Measurements from ENCODE around the gene METTL24.
"Not testable (repeated sequence)": the region's sequence is repeated elsewhere in the genome, so short reads cannot be mapped to it uniquely, and the experiment has no call there.

Gene METTL24

GRCh38 chr6:110315869-110316398 lies 42.2 kb downstream of the METTL24 start:
- DNase-seq (ENCODE audit: low read depth in 2 of 2) = no peak

DNA sequence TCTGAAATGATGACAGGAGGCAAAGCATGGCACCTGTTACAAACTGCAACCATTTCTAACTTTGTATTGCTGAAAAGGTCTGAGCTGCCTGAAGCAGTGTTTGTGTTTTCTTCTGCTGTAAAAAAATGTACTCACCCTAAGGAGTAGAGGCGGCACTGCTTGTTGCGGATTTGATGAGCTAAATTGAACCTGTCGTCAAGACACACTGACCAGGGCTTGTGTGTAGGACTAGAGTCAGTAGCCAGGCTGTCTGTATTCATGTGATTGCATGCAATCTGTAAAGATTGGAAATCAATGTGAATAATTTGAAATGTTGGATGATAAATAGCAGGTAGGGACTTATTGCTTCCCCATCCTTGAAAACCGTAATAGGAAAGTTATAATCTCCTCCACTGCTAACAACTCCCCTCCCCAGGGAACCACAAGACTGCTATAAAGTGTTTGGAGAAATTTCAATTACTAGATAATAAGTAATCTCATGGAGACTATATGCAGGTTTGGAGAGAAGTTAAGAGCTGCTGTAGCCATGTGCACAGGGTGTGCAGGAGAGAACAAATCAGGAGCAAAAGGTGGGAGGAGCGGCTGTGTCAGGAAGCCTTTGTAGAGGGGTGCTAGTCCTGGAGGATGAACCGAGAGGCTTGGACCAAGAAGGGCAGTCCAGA lies 42.8 kb downstream of the METTL24 start:
- no peak for DNase-seq (ENCODE audit: low read depth in 2 of 2)

GRCh38 chr6:110310861-110311446 lies 47.2 kb downstream of the METTL24 start:
- DNase-seq (ENCODE audit: low read depth in 2 of 2) = no peak

GRCh38 chr6:110309432-110309831 lies 48.7 kb downstream of the METTL24 start:
- DNase-seq (ENCODE audit: low read depth in 2 of 2) = not testable (repeated sequence)

DNA sequence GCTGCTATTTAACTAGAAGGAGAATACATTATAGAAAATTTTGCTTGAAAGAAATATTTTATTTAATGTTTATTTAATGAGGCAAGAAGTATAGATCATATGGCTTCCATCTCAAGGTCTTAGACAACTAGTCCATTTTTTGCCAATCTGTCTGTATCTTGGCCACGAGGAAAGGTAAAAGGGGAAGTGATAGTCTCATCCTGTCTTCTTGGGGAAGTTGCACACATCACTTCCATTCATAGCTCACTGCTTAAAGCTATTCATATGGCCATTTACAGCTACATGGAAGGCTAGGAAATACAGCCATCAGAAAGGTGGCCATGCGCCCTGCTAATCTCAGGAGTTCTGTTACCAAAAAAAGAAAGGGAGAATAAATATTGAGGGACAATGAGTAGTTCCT lies 50.8 kb downstream of the METTL24 start:
- DNase-seq (ENCODE audit: low read depth in 2 of 2) = no peak

GRCh38 chr6:110305832-110306231 lies 52.3 kb downstream of the METTL24 start:
- not testable (repeated sequence) for DNase-seq (ENCODE audit: low read depth in 2 of 2)

- DNase-seq (ENCODE audit: low read depth in 2 of 2) = not testable (repeated sequence)
Observed at GRCh38 chr6:110303692-110304091, 54.5 kb downstream of the METTL24 start.

GRCh38 chr6:110298916-110299315 lies 59.2 kb downstream of the METTL24 start:
- DNase-seq (ENCODE audit: low read depth in 2 of 2) = no peak

GRCh38 chr6:110298411-110298810 lies 59.7 kb downstream of the METTL24 start:
- no peak for DNase-seq (ENCODE audit: low read depth in 2 of 2)

- no peak for DNase-seq (ENCODE audit: low read depth in 2 of 2)
Observed at GRCh38 chr6:110296241-110297025, 61.7 kb downstream of the METTL24 start.

DNA sequence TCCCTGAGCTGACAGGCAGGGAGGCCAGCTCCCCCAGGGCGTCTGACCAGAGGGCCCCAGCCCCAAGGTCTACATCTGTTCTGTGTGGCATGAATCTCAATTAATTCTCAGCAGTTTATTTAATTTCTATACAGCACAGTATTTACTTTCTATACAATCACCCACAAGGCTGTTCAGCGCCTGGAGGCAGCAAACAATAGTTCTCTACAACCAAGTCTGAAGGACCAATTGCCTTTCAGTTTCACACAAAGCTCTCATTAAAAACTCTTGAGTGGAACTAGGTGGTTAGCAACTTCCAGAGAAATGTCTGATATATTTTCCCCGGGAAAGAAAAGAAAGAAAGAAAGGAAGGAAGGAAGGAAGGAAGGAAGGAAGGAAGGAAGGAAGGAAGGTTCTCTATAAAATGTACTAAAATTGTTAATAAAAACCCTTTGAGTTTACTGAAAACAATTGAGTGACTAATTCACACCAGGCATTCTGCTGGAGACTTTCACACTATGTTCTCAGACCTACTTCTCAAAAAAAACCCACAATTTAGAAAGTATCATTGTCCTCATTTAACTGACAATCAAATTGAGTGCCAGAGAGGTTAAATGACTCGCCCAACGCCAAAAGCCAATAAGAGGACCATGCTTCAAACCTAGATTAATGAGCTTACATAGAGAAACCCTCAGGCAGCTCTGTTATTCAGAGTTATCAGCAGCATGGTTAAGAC lies 62.5 kb downstream of the METTL24 start:
- DNase-seq (ENCODE audit: low read depth in 2 of 2) = no peak

- no peak for DNase-seq (ENCODE audit: low read depth in 2 of 2)
Observed at GRCh38 chr6:110287462-110288341, 70.4 kb downstream of the METTL24 start.

- no peak for DNase-seq (ENCODE audit: low read depth in 2 of 2)
Observed at GRCh38 chr6:110285306-110286060, 72.7 kb downstream of the METTL24 start.

DNA sequence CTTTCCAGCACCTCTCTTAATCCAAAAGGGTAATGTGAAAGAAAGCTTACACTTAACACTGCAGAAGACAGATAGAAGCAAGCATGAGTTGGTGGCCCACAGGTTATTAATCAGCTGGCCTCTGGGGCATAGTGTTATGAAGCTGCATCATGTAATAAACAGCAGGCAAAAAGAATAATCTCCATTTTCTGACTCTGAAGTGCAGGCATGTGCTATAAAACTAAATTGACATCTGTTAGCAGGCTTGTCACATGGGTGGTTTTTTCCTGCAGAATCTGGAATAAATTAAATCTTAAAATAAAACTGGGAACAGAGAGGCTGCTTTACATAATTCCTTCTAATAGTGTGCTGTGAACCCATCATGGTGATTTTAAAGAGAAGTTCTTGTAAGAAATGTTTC lies 73.3 kb downstream of the METTL24 start:
- DNase-seq (ENCODE audit: low read depth in 2 of 2) = no peak

DNA sequence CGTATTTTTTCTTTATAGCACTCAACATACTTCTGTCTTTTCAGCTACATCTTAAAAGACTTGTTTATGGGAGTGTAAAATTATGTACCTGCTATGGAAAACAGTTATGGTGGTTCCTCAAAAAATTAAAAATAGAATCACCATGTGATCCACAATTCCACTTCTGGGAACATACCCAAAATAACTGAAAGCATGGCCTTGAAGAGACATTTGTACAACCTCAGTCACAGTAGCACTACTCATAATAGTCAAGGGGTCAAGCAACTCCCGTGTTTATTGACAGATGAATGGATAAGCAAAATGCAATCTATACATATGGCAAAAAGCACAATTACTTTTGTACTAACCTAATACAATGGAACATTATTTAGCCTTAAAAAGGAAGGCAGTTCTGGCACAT lies 74.5 kb downstream of the METTL24 start:
- DNase-seq (ENCODE audit: low read depth in 2 of 2) = no peak

- no peak for DNase-seq (ENCODE audit: low read depth in 2 of 2)
Observed at GRCh38 chr6:110282412-110282811, 75.7 kb downstream of the METTL24 start.

DNA sequence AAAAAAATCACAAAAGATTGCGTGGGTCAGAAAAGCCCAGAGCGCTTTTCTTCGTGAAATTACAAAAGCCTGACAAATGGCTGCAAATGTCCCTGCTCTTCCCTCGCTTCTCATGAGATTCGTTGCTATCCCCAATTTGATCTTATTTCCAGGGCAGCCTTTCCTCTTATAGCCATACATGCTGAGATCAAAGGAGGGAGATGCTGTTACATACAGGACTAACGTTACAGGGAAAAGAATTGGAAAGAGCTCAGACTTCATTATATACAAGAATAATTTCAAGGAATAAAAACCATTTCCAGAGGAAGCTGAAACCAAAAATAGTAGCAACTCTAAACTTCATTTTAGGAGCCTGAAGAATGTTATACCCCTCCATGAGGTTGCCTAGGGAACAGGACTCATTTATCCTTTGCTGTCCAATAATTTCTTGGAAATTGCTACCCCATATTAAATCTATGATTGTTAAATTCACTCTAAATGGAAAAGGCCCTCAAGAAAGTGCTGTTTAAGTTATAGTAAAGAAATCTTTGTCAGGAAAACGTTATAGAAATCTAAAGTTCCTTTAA lies 81.0 kb downstream of the METTL24 start:
- DNase-seq (ENCODE audit: low read depth in 2 of 2) = no peak

DNA sequence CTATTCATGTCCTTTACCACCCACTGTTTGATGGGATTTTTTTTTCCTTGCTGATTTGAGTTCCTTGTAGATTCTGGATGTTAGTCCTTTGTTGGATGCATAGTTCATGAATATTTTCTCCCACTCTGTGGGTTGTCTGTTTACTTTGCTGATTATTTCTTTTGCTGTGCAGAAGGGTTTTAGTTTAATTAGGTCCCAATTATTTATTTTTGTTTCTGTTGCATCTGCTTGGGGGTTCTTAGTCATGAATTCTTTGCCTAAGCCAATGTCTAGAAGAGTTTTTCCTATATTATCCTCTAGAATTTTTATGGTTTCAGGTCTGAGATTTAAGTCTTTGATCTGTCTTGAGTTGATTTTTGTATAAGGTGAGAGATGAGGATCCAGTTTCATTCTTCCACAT lies 85.4 kb downstream of the METTL24 start:
- not testable (repeated sequence) for DNase-seq (ENCODE audit: low read depth in 2 of 2)

DNA sequence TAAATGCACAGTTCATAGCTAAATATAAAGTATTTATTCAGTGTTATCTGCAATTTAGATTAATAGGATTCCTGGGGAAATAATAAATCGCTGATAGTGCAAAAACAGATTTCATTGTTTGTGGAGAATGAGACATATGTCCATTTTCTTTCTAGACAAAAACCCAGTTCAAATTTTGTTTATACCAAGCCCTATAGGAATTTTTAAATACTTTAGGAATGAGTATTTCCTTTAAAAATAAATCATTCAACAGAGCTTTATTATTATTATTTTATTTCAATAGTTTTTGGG lies 86.5 kb downstream of the METTL24 start:
- no peak for DNase-seq (ENCODE audit: low read depth in 2 of 2)

- no peak for DNase-seq (ENCODE audit: low read depth in 2 of 2)
Observed at GRCh38 chr6:110270165-110270564, 88.0 kb downstream of the METTL24 start.

All from stimulated activated CD8-positive, alpha-beta memory T cell treated with anti-CD3 and anti-CD28 coated beads, Interleukin-15, amount 100 ng/mL, for 48 hours (primary cell).